GM19239 (cell line): ENCODE results near the gene KRTAP2-2.
"Not testable (repeated sequence)": the region's sequence is repeated elsewhere in the genome, so short reads cannot be mapped to it uniquely, and the experiment has no call there.

Experiments
- DNase-seq: peaks from one replicate; pipeline ENCODE4 v3.0.0; 2011; ENCODE audit warnings: low spot score; ENCODE audit not compliant: insufficient read length
- FAIRE-seq: peaks from 2 replicates; lab custom pipeline; 2011; peaks lifted over from hg19 to GRCh38; lab: Jason Lieb, UNC

Gene KRTAP2-2

DNA sequence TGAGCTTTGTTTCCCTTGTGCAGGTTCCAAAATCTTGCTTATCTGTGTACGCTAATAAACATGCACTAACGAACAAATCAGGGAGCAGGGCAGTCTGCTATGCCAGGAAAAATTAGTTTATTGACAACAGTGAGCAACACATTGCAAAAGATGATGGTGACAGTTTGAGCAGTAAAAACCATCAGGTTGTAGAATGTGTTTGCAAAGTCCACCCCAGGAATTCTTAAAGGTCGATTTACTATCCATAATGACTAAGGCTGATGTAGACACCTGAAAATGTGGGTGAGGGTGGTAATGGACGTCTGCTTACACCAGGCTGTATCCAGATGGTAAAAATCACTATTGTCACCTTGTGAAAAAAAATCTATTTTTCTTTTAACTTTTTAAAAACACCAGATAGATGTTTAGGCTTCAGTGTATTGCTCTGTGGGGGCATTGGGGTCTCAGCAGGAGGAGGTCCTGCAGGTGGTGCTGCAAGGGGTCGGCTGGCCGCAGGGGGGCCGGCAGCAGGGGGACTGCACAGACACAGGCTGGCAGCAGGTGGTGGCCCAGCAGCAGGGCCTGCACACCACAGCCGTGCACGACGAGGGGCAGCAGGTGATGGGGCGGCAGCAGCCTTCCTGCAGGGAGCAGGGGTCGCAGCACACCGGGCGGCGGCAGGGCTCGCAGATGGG is 10.1 kb upstream of the KRTAP2-2 start:
- FAIRE-seq, DNase-seq: not testable (repeated sequence)

DNA sequence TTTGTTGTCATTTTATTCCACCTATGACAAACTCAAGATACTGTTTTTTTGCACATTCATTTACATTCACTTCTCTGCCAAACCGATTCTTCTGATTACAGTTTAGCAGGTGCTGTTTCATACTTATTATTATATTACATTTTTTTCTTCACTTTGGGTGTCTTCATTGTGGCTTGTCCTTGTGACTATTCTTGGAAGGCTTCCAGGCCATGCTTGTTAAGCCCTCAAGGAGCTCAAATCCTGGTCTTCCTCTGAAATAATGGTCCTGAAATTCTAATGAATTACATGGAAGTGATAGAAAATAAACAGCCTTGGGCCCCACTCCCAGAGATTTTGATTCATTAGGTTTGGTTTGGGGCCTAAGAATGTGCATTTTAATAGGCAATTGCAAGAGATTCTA is 9.3 kb upstream of the KRTAP2-2 start:
- FAIRE-seq, result no peak
- DNase-seq, result no peak

DNA sequence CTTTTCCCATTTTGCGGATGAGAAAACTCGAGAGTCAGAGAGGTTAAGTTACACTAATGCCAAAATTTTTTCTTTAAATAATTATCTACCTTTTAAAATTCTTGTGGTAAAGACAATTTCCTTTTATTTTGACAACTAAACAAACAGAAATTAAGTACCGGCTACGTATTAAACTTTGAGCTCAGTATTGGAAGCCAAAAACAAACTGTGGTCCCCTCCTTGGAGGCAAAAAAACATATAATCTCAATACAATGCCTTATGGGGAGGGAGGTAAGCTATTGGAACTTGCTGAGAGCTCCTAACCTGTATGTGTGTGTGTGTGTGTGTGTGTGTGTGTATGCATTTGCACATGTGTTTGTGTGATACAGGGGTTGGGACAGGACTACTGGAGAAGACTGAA is 8.4 kb upstream of the KRTAP2-2 start:
- DNase-seq (no peak), FAIRE-seq (no peak)

GRCh38 chr17:41061964-41062363 is 6.9 kb upstream of the KRTAP2-2 start:
- no peak for DNase-seq
- no peak for FAIRE-seq

DNA sequence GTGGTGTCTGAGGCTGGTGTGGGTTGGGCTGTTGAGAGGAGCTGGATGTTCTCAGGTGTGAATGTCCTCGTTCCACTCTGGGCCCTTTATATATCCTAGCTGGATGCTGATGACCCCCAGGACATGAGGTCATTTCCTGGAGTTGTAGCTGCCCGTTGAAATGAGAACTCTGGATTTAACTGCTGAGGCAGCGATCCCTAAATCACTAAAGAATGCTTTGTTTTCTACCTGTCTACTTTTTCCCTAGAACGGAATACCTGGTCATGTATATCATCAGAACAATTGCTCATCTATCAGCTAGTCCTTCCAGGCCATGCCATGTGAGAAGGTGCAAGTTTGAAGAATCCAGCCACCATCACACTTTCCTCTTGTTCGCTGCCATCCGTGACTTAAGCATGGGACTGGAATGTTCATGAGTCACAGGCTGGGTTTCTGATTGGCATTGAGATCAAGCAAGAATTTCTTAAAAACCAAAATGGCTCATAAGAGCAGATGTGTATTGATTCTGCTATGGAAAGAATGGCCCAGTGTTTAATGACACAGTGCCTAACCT is 5.1 kb upstream of the KRTAP2-2 start, which contains the start of gene KRTAP2-3:
TSS of gene KRTAP2-3 (minus strand) at position 63 of the 553 bp plus-strand sequence. CDS start 64 bp downstream, outside the sequence.
- DNase-seq, result no peak
- no peak for FAIRE-seq

GRCh38 chr17:41059276-41060051 is 4.4 kb upstream of the KRTAP2-2 start:
- not testable (repeated sequence) for FAIRE-seq, DNase-seq

- no peak for FAIRE-seq
- DNase-seq, result no peak
Observed at GRCh38 chr17:41058741-41059140, 3.7 kb upstream of the KRTAP2-2 start.

DNA sequence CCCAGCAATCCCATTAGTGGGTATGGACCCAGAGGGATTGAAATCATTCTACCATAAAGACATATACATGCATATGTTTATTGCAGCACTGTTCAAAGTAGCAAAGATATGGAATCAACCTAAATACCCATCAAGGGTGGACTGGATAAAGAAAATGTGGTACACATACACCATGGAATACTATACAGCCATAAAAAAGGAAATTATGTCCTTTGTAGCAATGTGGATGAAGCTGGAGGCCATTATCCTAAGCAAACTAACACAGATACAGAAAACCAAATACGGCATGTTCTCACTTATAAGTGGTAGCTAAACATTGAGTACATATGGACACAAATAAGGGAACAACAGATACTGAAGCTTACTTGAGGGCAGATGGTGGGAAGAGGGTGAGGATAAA is 2.5 kb upstream of the KRTAP2-2 start:
- DNase-seq (no peak), FAIRE-seq (no peak)

DNA sequence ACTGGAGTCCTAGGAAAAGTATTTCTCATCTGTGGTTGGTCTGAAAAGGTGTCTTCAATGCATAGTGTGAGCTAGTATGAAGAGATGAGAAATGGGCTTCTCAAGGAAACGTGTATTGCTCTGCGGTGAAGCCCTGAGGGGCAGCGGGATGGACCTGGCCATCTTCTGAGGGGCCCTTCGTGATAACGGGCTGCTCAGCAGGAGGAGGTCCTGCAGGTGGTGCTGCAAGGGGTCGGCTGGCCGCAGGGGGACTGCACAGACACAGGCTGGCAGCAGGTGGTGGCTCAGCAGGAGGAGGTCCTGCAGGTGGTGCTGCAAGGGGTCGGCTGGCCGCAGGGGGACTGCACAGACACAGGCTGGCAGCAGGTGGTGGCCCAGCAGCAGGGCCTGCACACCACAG is 474 bp downstream of the KRTAP2-2 start:
- FAIRE-seq, DNase-seq: not testable (repeated sequence)

GRCh38 chr17:41054025-41054424 is 1.0 kb downstream of the KRTAP2-2 start:
- DNase-seq (no peak), FAIRE-seq (no peak)

DNA sequence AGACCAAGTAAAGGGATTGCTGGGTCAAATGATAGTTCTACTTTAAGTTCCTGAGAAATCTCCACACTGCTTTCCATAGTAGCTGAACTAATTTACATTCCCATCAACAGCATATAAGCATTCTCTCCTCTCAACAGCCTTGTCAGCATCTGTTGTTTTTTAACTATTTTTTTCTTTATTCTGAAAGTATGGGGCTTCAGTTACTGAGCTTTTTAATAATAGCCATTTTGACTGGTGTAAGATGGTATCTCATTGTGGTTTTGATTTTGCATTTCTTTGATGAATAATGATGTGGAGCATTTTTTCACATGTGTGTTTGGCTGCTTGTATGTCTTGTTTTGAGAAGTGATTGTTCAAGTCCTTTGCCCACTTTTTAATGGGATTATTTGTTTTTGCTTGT is 2.5 kb downstream of the KRTAP2-2 start:
- no peak for DNase-seq
- no peak for FAIRE-seq

DNA sequence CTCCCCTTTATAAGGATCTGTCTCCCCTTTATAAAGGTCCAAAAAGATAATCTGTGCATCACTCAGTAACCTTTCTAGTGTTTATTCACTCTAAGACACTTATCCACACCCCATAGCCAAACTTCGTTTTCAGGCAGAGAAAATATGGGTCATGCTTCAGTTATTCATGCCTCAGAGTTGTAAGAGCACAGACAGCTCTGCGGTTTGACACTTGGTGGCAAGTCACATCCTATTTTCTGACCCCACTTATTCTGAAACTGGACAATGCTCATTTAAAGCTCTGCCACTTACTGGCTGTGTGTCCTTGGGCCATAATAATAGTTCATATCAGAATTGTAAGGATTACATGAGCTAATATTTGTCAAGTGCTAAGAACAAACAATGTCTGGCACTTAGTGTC is 5.9 kb downstream of the KRTAP2-2 start:
- DNase-seq, result no peak
- FAIRE-seq, result no peak

GRCh38 chr17:41048441-41048840 is 6.6 kb downstream of the KRTAP2-2 start:
- FAIRE-seq, result no peak

GRCh38 chr17:41046735-41047465 is 8.1 kb downstream of the KRTAP2-2 start, which contains the start of gene KRTAP2-1:
KRTAP2-1 (minus strand) TSS chr17:41047316; CDS start chr17:41047267, 49 bp downstream.
- not testable (repeated sequence) for DNase-seq, FAIRE-seq

More at GRCh38 chr17:41048441-41048840, 6.6 kb downstream of the KRTAP2-2 start:
- DNase-seq, result no peak

- FAIRE-seq (no peak), DNase-seq (no peak)
Observed at GRCh38 chr17:41042953-41043352, 12.1 kb downstream of the KRTAP2-2 start.

- not testable (repeated sequence) for DNase-seq, FAIRE-seq
Observed at GRCh38 chr17:41040783-41041571, 14.1 kb downstream of the KRTAP2-2 start, which contains the start of gene KRTAP1-1. KRTAP1-1 (minus strand) TSS chr17:41041450; CDS start chr17:41041397, 53 bp downstream.

- DNase-seq (no peak), FAIRE-seq (no peak)
Observed at GRCh38 chr17:41037853-41038350, 17.1 kb downstream of the KRTAP2-2 start.

DNA sequence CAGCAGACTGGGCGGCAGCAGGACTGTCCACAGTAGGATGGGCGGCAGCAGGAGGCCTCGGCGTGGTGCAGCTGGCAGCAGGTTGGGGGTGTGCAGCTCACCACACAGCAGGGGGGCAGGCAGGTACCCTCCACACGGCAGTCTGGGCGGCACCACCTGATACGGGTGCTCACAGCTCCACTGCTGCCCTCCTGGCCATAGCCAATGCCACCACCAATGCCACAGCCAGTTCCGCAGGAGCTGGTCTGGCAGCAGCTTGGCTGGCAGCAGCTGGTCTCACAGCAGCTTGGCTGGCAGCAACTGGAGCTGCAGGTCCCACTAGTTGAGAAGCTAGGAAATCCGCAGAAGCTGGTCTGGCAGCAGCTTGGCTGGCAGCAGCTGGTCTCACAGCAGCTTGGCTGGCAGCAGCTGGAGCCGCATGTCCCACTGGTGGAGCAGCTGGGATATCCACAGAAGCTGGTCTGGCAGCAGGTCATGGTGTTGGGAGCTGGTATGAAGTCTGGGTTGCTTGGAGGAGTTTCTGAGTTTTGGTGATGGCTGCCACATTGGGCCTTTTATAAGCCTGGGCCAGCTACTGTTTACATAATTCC is 20.6 kb downstream of the KRTAP2-2 start, which contains the start of gene KRTAP1-3:
TSS of gene KRTAP1-3 (minus strand) at position 529 of the 590 bp plus-strand sequence. CDS start at position 476, 53 bp downstream.
- DNase-seq, FAIRE-seq: not testable (repeated sequence)
